ENCODE measurements around the gene GART.

Gene GART

DNA sequence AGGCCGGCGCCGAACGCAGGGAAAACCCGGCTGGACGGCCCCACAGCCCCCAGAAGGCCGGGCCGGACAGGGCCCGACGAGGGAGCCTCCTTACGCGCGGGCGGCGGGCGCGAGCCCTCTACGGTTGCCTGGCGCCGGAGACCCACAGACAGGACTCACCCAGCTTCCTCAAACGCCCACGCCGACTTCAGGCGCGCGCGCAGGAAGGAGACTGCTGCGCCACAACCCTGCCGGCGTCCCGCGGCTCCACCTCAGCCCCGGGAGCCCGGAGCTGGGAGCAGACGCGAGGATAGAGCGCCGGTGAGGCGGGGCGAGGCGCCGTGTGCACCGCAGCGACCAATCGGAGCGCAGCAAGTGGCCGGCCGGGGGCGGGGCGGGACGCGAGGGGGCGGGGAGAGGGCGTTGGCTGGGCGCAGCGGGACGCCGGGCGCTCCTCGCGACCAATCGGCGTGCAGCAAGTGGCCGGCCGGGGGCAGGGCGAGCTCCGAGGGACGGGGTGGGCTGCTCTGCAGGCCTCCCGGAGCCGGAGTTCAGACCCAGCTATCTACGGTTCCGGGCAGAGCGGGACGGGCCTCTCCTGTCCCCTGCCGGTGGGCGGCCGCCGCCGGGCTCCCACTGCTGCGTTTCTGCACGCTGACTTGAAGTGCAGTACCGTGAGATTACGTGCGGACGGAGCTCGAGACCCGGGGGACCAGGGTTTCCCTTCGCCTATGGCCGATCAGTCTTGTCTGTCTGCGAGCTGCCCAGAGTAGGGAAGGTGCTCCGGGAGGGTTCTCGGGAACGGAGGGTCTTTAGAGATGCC lies 62.0 kb downstream of the GART start, which contains the start of gene TMEM50B:
TMEM50B (minus strand) TSS at position 296 of the 802 bp plus-strand sequence. CDS start 11,089 bp downstream, outside the sequence.
- Histone ChIP-seq H3K9me3 (ENCODE audit: insufficient read depth, low read depth, low read length) (no peaks in the 10 kb centered on the region), H3K4me2 (ENCODE audit: low read depth, low read length, poor library complexity, severe bottlenecking) (peak within 1 kb of the TSS; percentile 88), H3K27me3 (ENCODE audit: insufficient read depth, low read length, poor library complexity, severe bottlenecking) (no peaks in the 10 kb centered on the region), H3K36me3 (ENCODE audit: insufficient read depth, low read length) (no peaks in the 10 kb centered on the region), H3K9ac (ENCODE audit: low read depth, low read length, poor library complexity, severe bottlenecking) (peak within 1 kb of the TSS; percentile 91), H3K79me2 (ENCODE audit: insufficient read depth, low read length) (peaks cover 22% of the 10 kb centered on the region), H3K9me2 (replicated peaks; ENCODE audit: low read depth, low read length) (no peaks in the 10 kb centered on the region), H3K4me3 (ENCODE audit: low read length, poor library complexity, severe bottlenecking) (peak within 1 kb of the TSS; percentile 78), H2AFZ (ENCODE audit: low read length) (peak within 1 kb of the TSS; percentile 96), H3F3A (ENCODE audit: low read depth) (no peaks in the 10 kb centered on the region), H3K4me1 (ENCODE audit: insufficient read depth, low read length, poor library complexity, severe bottlenecking) (peaks cover 15% of the 10 kb centered on the region), H4K20me1 (ENCODE audit: insufficient read depth, low read length, poor library complexity, severe bottlenecking) (peaks cover 13% of the 10 kb centered on the region)
- TF ChIP-seq, protein P1, sequence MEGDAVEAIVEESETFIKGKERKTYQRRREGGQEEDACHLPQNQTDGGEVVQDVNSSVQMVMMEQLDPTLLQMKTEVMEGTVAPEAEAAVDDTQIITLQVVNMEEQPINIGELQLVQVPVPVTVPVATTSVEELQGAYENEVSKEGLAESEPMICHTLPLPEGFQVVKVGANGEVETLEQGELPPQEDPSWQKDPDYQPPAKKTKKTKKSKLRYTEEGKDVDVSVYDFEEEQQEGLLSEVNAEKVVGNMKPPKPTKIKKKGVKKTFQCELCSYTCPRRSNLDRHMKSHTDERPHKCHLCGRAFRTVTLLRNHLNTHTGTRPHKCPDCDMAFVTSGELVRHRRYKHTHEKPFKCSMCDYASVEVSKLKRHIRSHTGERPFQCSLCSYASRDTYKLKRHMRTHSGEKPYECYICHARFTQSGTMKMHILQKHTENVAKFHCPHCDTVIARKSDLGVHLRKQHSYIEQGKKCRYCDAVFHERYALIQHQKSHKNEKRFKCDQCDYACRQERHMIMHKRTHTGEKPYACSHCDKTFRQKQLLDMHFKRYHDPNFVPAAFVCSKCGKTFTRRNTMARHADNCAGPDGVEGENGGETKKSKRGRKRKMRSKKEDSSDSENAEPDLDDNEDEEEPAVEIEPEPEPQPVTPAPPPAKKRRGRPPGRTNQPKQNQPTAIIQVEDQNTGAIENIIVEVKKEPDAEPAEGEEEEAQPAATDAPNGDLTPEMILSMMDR (conservative IDR thresholded peaks at IDR 0.05; ENCODE audit: low read length) = peak; percentile 38
- no peak for TF ChIP-seq EZH2phosphoT487 (IDR thresholded peaks at IDR 0.05; ENCODE audit: borderline replicate concordance)

DNA sequence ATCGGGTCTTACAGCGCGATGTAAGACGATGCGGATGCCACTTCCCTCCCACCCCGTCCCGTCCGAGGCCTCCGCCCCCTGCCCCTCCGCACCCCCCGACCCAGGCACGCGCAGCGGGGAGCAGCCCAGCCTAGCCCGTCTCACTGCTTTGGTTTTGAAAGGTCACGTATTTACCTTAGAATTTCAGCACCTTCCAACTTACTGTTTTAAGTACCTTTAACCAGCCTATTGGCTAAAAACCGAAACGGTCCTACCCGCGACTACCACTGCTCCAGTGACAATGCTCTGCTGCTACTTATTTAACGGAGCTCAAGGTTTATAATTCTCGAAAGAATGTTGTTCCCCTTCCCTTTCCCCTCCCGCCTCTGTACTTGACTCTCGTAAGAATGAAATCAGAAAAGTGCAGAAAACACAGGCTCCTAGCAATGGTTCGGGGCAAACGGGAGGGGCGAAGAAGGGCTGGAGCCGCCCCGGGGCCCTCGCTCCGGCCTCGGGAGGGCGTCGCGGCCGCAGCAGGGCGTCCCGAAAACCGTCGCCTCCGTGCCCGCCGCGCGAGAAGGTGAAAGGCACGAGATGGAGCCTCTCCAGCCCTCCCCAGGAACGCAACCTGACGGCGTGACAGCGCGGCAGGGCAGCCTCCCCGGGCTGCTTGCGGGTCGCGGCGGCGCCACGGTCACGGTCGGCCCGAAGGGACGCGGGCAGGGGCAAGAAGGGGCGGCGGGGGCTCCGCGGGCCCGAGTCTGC lies 62.8 kb downstream of the GART start:
- no peaks in the 10 kb centered on the region for H3K9me3 ChIP-seq (ENCODE audit: insufficient read depth, low read depth, low read length)
- peak overlapping the region; percentile 82 for H3K9ac ChIP-seq (ENCODE audit: low read depth, low read length, poor library complexity, severe bottlenecking)
- H3F3A ChIP-seq (ENCODE audit: low read depth) = no peaks in the 10 kb centered on the region
- H4K20me1 ChIP-seq (ENCODE audit: insufficient read depth, low read length, poor library complexity, severe bottlenecking) = peaks cover 13% of the 10 kb centered on the region
- peaks cover 22% of the 10 kb centered on the region for H3K79me2 ChIP-seq (ENCODE audit: insufficient read depth, low read length)
- H3K27me3 ChIP-seq (ENCODE audit: insufficient read depth, low read length, poor library complexity, severe bottlenecking) = no peaks in the 10 kb centered on the region
- H3K4me1 ChIP-seq (ENCODE audit: insufficient read depth, low read length, poor library complexity, severe bottlenecking) = peaks cover 15% of the 10 kb centered on the region
- H3K36me3 ChIP-seq (ENCODE audit: insufficient read depth, low read length) = no peaks in the 10 kb centered on the region
- H3K4me3 ChIP-seq (ENCODE audit: low read length, poor library complexity, severe bottlenecking) = peak overlapping the region; percentile 78
- peak overlapping the region; percentile 57 for H2AFZ ChIP-seq (ENCODE audit: low read length)
- TF ChIP-seq, protein P1 (conservative IDR thresholded peaks at IDR 0.05; ENCODE audit: low read length) = 0 out of 2 replicates have a peak, but pooled peaks have one; percentile 14
- no peak for TF ChIP-seq EZH2phosphoT487 (IDR thresholded peaks at IDR 0.05; ENCODE audit: borderline replicate concordance)
- peak overlapping the region; percentile 88 for H3K4me2 ChIP-seq (ENCODE audit: low read depth, low read length, poor library complexity, severe bottlenecking)
- no peaks in the 10 kb centered on the region for H3K9me2 ChIP-seq (replicated peaks; ENCODE audit: low read depth, low read length)

DNA sequence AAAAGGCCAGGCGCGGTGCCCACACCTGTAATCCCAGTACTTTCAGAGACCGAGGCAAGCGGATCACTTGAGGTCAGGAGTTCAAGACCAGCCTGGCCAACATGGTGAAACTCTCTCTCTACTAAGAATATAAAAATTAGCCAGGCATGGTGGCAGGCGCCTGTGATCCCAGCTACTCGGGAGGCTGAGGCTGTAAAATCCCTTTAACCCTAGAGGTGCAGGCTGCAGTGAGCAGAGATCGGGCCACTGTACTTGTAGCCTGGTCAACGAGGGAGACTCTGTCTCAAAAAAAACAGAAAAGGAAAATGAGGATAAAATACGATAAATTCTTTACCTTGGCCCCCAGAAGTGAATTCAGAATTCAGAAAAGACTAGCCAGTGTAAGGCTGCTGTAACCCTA lies 63.7 kb downstream of the GART start:
- Histone ChIP-seq H3K4me3 (ENCODE audit: low read length, poor library complexity, severe bottlenecking) (peak overlapping the region; percentile 78), H3K4me1 (ENCODE audit: insufficient read depth, low read length, poor library complexity, severe bottlenecking) (peaks cover 15% of the 10 kb centered on the region), H2AFZ (ENCODE audit: low read length) (peak overlapping the region; percentile 57; the same call in 1 of the 2 replicates), H3K4me2 (ENCODE audit: low read depth, low read length, poor library complexity, severe bottlenecking) (peak overlapping the region; percentile 88), H4K20me1 (ENCODE audit: insufficient read depth, low read length, poor library complexity, severe bottlenecking) (peaks cover 13% of the 10 kb centered on the region), H3K9me2 (replicated peaks; ENCODE audit: low read depth, low read length) (no peaks in the 10 kb centered on the region), H3K79me2 (ENCODE audit: insufficient read depth, low read length) (peaks cover 22% of the 10 kb centered on the region), H3K9ac (ENCODE audit: low read depth, low read length, poor library complexity, severe bottlenecking) (peak overlapping the region; percentile 82), H3F3A (ENCODE audit: low read depth) (no peaks in the 10 kb centered on the region), H3K27me3 (ENCODE audit: insufficient read depth, low read length, poor library complexity, severe bottlenecking) (no peaks in the 10 kb centered on the region), H3K36me3 (ENCODE audit: insufficient read depth, low read length) (no peaks in the 10 kb centered on the region), H3K9me3 (ENCODE audit: insufficient read depth, low read depth, low read length) (no peaks in the 10 kb centered on the region)
- no peak for TF ChIP-seq EZH2phosphoT487 (IDR thresholded peaks at IDR 0.05; ENCODE audit: borderline replicate concordance)
- TF ChIP-seq, protein P1 (conservative IDR thresholded peaks at IDR 0.05; ENCODE audit: low read length) = no peak

Data from Loucy (cell line).